ENCODE data around the gene PLCB4. TPM values are rescaled to one million over a fixed set of nuclear protein-coding genes. Genes with fewer than 3 reads are reported as not detected.

The PLCB4 gene
- total RNA-seq, 1 experiment from 2014 or later, result 14.9 TPM

DNA sequence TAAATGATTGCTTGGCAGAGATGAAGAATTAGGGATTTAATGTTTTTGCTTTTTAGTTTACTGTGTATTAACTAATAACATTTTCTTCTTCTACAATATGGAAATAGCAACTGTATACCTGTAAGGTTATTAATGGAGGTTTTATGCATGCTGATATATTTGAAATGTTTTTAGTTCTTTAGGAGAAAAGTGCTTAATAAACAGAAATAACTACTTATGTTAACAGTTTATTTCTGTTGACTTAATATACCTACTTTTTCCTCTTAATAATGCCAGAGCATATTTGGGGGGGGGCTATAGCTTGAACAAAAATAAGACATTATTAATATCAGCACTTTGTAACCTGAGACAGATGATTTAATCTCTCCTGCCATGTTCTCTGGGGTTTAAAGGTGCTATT lies 33.6 kb downstream of the PLCB4 start:
- no peaks in the 10 kb centered on the region for H4K20me1 ChIP-seq (ENCODE audit: insufficient read depth)
- no peaks in the 10 kb centered on the region for H3K36me3 ChIP-seq (ENCODE audit: low read depth)
- no peak overlapping the region for H3K27ac ChIP-seq
- 0 out of 2 replicates have a peak, but pooled peaks cover 3% of the 10 kb centered on the region for H3K9me2 ChIP-seq (ENCODE audit: insufficient read depth)
- POLR2A ChIA-PET (ENCODE audit: unreplicated experiment), result no interaction called here
- H3K27me3 ChIP-seq (ENCODE audit: insufficient read depth, low read depth), result no peaks in the 10 kb centered on the region
- H3K4me2 ChIP-seq, result no peak overlapping the region
- CTCF ChIA-PET, result no interaction called here
- H3K4me3 ChIP-seq, result no peak overlapping the region
- H3F3A ChIP-seq (ENCODE audit: insufficient read depth, low read depth), result no peaks in the 10 kb centered on the region
- intact Hi-C loops (cut with micrococcal nuclease; ENCODE audit: unreplicated experiment), result no loop called here
- TF ChIP-seq, protein P1, sequence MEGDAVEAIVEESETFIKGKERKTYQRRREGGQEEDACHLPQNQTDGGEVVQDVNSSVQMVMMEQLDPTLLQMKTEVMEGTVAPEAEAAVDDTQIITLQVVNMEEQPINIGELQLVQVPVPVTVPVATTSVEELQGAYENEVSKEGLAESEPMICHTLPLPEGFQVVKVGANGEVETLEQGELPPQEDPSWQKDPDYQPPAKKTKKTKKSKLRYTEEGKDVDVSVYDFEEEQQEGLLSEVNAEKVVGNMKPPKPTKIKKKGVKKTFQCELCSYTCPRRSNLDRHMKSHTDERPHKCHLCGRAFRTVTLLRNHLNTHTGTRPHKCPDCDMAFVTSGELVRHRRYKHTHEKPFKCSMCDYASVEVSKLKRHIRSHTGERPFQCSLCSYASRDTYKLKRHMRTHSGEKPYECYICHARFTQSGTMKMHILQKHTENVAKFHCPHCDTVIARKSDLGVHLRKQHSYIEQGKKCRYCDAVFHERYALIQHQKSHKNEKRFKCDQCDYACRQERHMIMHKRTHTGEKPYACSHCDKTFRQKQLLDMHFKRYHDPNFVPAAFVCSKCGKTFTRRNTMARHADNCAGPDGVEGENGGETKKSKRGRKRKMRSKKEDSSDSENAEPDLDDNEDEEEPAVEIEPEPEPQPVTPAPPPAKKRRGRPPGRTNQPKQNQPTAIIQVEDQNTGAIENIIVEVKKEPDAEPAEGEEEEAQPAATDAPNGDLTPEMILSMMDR (conservative IDR thresholded peaks at IDR 0.05), result no peak
- no peak for TF ChIP-seq EZH2 (IDR thresholded peaks at IDR 0.05; ENCODE audit: low read depth)
- no TSS peak for BruUV-seq (replicated peaks)
- no peaks in the 10 kb centered on the region for H3K9me3 ChIP-seq (ENCODE audit: insufficient read depth, low read depth)
- no peaks in the 10 kb centered on the region for H3K79me2 ChIP-seq (ENCODE audit: low read depth)
- H3K4me1 ChIP-seq (replicated peaks; ENCODE audit: insufficient read depth), result no peaks in the 10 kb centered on the region
- no peak overlapping the region for H2AFZ ChIP-seq
- DNase-seq, result no peak

DNA sequence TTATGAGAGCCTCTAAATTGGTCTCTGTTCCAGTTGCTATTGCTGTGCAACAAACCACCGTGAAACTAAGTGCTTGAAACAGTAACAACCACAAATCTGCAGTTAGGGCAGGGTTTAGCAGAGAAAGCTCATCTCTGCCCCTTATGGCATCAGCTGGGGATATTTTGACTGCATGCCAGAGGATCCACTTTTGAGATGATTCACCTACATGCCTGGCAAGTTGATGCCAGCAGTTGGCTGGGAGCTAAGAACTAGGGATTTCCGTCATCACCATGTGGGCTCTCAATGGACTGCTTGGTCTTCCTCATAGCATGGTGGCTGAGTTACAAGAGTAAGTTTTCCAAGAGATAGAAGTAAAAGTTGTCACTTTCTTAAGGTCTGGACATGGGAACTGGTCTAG lies 35.1 kb downstream of the PLCB4 start:
- Histone ChIP-seq H2AFZ (no peak overlapping the region), H3F3A (ENCODE audit: insufficient read depth, low read depth) (no peaks in the 10 kb centered on the region), H3K4me1 (replicated peaks; ENCODE audit: insufficient read depth) (no peaks in the 10 kb centered on the region), H3K9me3 (ENCODE audit: insufficient read depth, low read depth) (no peaks in the 10 kb centered on the region), H3K27ac (no peak overlapping the region), H3K79me2 (ENCODE audit: low read depth) (no peaks in the 10 kb centered on the region), H4K20me1 (ENCODE audit: insufficient read depth) (no peaks in the 10 kb centered on the region), H3K4me3 (no peak overlapping the region), H3K27me3 (ENCODE audit: insufficient read depth, low read depth) (no peaks in the 10 kb centered on the region), H3K4me2 (no peak overlapping the region), H3K36me3 (ENCODE audit: low read depth) (no peaks in the 10 kb centered on the region), H3K9me2 (ENCODE audit: insufficient read depth) (0 out of 2 replicates have a peak, but pooled peaks cover 3% of the 10 kb centered on the region)
- BruUV-seq (replicated peaks), result no TSS peak
- ChIA-PET POLR2A (ENCODE audit: unreplicated experiment) (no interaction called here), CTCF (no interaction called here)
- intact Hi-C loops (cut with micrococcal nuclease; ENCODE audit: unreplicated experiment), result no loop called here
- TF ChIP-seq, protein P1 (conservative IDR thresholded peaks at IDR 0.05), result no peak
- no peak for TF ChIP-seq EZH2 (IDR thresholded peaks at IDR 0.05; ENCODE audit: low read depth)
- DNase-seq, result no peak

DNA sequence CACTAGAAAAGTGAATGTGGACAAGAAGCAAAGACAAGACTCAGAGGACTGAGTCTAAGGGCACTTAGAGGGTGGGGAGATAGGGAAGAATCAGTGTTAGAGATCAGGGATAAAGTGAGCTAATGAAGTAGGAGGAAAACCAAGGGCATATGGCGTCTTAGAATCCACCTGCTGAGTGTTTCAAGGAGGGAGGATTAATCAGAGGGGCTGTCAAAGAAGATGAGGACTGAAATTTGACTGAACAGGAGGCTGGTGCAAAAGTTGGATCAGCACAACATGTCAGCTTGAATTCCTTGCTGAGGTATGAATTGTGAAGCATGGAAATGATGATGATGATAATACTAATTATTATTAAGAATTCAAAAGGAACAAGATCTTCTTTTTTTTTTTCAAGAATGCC lies 39.4 kb downstream of the PLCB4 start:
- Histone ChIP-seq H3K79me2 (ENCODE audit: low read depth) (no peaks in the 10 kb centered on the region), H3K27me3 (ENCODE audit: insufficient read depth, low read depth) (no peaks in the 10 kb centered on the region), H3F3A (ENCODE audit: insufficient read depth, low read depth) (no peaks in the 10 kb centered on the region), H3K36me3 (ENCODE audit: low read depth) (no peaks in the 10 kb centered on the region), H3K4me3 (no peak overlapping the region), H3K27ac (no peak overlapping the region), H4K20me1 (ENCODE audit: insufficient read depth) (no peaks in the 10 kb centered on the region), H2AFZ (no peak overlapping the region), H3K9me2 (ENCODE audit: insufficient read depth) (0 out of 2 replicates have a peak, but pooled peaks cover 3% of the 10 kb centered on the region), H3K9me3 (ENCODE audit: insufficient read depth, low read depth) (no peaks in the 10 kb centered on the region), H3K4me1 (replicated peaks; ENCODE audit: insufficient read depth) (no peaks in the 10 kb centered on the region), H3K4me2 (no peak overlapping the region)
- no peak for DNase-seq
- TF ChIP-seq EZH2 (IDR thresholded peaks at IDR 0.05; ENCODE audit: low read depth), result no peak
- TF ChIP-seq, protein P1 (conservative IDR thresholded peaks at IDR 0.05), result no peak
- ChIA-PET CTCF (no interaction called here), POLR2A (ENCODE audit: unreplicated experiment) (interaction anchor here (0.6 kb wide), 1 partner anchor 975 kb away, joined by 8 read pairs; no protein-coding TSS in a partner anchor)
- BruUV-seq (replicated peaks), result no TSS peak
- intact Hi-C loops (cut with micrococcal nuclease; ENCODE audit: unreplicated experiment), result no loop called here

All from PC-9 (cell line).